Medulla oblongata (tissue), 1 donor: ENCODE results near the gene MACROD2.

Experiments
- DNase-seq: peaks from one replicate; pipeline ENCODE4 v3.0.0-alpha.2; 2015; ENCODE audit errors: extremely low spot score

The MACROD2 gene

DNA sequence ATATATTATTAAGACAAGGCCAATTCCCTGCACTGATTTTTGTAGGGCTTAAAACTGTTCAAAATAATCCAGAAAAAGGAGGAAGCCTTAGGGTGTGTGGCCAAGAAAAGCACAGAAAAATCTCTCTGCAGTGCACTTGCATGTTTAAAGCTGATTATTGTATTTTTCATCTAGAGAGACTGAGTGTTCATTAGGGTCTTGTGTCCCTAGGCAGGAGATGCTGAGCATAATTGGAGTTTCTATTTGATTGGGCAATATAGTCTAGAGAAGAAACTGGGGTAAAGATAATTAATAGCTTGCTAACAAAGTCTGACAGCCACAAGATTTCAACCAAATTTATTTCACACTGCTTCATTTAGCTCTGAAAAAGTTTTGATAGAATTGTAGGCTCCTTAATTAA, 339.7 kb downstream of the MACROD2 start:
- DNase-seq, result peak; percentile 43

DNA sequence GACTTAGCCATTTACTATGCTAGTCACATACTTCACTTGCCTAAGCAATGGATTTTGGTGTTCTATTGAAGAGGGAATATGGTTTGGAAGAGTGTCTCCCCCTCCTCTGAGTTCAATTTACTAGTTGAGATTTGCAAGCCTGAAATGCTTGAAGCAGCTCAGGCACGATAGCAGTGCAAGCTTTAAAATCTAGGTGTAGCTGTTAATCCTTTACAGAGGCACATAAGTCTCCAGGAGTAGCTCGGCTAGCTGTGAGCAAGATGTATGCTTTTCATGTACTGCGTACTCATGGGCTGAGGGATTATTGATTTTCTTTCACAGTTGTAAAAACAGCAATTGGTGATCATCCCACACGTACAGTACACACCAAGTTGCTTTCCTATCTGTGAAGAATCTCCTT, 341.4 kb downstream of the MACROD2 start:
- DNase-seq, result peak; percentile 63

DNA sequence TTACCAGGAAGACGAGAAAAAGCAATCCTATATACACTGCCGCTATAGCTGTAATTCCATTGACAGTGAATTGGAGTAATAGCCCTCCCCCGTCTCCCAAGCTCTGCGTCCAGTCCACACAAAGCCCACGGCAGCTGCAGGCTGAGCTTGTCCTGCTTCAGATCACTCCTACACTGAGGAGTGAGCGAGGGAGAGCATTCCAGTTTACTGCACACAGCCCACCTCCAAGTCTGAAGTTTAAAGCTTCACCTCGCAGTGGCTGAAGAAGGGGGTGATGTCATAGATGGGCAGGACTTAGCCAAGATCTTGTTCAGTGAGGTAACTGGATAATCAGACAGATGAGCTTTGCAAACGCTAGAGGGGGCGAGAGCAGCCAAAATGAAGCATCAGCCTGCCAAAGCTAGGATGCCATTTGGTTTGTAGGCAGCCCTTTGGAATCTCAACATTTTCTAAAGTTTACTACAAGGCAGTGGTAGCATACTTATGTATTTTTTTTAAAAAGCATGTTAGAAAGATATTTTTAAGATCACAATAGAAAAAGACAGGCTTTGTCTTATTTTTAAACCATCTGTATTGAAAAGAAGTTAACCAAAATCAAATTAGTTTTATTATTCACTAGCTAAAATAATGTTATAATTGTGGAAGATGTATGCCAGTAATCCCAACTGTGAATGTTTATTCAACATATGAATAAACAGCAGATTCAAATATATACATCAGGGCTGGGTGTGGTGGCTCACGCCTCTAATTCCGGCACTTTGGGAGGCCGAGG, 342.3 kb downstream of the MACROD2 start, which contains the start of gene FLRT3:
Gene FLRT3, minus strand, starts transcription at position 213 of the 772 bp plus-strand sequence. CDS start 10,106 bp downstream, outside the sequence.
- peak; percentile 96 for DNase-seq

DNA sequence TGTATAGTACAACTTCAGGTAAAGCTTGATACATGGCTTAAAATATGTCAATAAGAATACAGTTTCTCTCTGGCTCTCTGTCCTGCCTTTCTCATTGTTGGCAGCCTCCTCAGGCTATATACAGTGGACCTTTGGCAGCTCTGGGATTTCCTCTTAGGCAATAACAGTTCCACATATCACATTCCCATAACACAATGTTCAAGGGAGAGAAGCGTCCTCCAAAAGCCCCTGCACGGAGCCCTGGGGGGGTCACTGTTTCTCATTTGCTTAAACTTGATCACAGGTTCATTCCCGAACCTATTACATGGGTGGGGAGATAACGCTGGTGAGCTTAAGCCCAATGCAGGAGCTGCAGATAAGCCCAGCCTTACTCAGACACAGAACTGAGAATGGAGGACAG, 346.5 kb downstream of the MACROD2 start:
- DNase-seq, result no peak

DNA sequence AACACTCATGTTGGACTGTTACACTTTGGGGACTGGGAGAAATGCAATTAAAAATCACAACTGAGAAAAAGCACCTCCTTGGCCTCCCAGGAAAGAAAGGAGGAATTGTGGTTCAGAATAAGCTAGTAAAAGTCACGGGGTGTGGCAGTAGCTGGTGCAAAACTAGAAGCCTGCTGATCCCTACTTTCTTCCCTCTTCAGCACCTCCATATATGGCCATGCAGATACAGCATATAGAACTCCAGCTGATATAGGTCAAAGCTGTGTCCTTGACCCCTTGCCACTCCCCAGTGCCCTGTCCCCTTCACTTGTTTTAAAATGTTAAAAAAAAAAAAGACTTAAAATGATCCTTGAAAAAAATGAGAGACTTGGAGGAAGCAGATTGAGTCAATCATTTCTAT, 347.6 kb downstream of the MACROD2 start:
- DNase-seq, result no peak

DNA sequence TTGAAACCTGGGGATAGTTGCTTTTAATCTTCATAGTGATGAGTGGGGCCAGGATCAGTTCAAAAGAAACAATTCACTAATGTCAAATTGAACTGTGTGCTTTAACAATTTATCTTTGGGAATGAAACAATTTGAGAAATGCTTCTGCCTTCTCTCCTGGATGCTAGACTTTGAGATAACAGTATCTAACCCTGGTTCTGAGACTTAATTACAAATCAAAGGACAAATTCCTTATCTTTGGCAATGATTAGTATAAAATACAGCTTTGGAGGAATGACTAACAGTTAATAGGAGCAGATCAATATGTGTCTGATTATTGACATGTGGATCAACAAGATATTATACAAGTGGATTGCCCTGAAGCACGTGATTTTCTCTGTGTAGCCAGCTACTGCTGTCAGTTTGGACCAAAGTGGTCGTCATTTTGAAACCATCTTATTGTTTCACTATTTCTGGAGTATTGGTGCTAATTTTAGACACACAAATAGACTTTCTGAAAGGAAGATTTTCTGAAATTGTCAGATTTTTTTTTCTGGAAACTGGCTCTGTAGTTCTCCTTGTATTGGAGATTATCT, 348.3 kb downstream of the MACROD2 start:
- no peak for DNase-seq

DNA sequence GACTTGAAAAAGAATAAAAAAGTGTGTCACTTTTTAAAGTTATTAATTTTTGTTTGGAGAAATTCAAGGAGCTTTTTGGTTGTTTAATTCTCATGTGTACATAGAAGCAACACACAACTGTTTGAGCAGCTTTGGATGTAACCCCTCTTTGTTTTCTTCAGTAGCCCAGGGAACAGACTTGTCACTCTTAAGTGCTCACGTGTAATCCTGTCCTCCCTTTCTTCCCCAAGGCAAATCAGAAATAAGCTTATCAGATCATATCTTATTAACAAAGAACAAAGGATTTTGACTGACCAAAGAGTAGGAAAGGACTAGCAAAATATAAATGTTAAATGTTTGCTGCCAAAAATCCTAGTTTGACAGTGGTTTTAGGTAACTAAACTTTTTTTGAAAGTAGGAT, 349.4 kb downstream of the MACROD2 start:
- no peak for DNase-seq

DNA sequence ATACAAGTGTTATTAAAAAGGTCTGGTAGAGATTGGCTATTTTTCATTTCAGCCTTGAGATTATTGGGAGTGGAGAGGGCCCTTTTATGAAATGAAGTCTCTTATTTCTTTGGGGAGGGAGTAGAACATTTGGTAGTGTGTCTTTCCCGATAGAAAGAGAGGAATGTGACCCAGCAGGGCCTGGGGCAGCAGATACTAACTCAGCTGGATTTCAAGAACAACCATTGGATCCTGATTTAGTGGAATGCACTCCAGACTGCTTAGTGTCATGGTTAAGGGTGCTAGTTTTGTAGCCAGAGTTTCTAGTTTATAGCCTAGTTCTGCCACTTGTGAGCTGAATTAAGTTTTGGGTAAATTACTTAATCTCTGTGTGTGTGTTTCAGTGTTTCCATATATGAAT, 360.5 kb downstream of the MACROD2 start:
- no peak for DNase-seq

DNA sequence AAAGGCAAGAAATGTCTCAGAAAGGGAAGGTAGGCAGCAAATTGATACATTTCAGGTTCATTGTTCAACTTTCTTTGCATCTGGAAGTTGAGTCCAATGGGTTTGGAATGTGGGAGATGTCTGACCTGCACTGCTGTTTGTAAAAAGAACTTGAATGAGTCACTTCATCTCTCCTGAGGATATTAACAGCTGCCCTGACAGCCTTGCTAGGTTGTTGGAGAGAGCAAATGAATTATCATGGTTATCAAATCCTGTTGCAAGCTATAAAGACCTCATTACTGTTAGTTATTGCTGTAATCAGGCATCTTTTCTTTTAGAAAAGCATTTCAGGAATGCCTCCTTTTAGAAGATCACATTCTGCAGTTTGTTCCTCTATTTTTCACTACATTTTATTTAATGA, 365.1 kb downstream of the MACROD2 start:
- DNase-seq, result no peak

DNA sequence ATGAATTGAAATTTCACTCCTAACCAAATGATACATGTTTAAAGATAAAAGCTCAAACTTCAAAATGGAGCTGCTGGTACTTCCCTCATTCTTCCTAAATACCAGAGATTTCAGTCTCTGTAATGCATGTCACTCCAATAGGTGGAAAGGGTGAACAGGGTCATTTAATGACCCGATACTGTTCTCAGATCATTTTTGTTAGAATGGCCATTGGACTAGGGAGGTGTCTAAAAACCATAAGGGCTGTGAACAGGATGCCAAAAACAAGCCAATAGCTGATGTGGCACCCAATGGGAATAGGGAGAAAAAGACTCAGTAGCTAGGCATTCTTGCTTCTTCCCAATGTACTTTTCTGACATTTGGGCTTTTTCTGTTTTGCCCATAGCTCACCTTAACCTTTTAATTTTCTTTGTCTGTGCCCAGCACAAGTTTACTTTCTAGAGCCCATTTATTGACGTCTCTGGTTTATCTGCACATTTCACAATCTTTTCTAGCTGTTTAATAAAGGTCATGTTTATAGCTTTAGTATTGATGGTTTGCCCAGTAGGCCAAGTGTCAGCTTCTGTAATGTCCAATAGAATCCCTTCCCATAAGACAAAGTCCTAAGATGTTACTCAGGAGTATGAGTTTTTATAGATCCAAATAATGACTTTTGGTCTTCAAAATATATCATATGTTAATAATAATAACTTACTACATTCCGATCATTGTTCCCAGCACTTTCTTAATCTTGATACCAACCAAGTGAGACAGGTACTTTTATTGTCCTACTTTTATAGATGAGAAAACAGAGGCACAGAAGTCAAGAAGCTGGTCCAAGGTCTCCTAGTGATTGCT, 366.4 kb downstream of the MACROD2 start:
- no peak for DNase-seq

DNA sequence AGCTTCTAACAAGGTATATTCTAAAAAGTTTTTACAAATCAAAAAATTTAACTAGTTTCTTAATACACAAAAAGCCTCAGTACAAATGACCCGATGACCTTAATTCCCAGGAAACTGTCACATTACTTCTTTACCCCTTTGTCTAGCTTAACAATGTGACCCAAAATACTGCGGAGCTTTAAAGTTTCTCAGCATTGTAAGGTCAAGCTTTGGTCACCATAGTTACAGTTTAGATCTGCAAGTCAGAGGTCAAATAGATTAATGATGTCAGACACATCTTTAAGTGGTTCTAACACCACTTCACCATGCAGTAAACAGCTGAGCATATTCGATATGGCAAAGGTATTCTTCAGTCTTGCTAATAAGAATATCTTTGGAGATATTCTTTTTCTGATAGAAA, 378.9 kb downstream of the MACROD2 start:
- no peak for DNase-seq

DNA sequence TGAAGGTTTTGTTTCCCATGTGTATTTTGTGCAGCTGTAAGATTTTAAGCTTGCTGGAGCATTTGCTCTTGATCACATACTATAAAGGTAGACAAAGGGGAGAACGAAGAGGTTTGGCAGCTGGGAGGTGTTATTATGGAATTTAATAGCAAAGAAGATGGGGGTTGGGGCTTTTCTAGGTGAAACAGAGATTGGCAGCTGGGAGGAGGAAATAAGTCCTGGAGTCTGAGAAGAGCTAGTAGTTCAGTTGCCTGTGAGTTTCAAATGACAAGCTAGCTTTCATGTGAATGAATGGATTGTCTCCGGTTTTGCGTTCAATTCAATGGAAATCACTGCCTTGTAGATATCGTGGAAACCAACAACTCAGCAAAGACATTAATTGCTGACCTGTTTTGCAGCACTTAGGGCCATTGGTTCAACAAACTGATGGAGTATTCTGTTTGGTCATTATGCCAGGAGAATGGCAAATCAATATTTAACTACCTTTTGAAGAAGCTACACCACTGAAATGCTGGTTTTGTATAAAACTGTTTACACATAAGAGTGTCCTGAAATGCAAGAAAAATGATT, 380.2 kb downstream of the MACROD2 start:
- peak; percentile 22 for DNase-seq

DNA sequence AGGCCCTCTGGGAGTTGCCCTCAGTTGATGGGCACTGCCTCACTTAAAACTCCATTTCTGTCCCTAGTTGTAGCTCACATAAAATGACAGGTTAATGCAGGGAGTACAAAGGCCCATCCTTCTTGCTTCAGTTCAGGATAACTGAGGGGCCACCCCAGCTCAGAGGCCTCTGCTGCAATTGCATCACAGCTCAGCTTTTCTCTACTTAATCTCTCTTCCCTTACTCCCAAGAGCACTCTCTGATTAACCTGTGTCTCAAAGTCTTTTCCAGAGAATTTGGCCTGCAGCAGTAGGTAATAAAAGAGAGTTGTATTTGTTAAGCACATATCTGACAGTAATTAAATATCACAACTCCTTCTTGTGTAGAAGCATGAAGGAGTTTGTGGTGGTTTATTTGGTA, 383.0 kb downstream of the MACROD2 start:
- DNase-seq, result no peak

DNA sequence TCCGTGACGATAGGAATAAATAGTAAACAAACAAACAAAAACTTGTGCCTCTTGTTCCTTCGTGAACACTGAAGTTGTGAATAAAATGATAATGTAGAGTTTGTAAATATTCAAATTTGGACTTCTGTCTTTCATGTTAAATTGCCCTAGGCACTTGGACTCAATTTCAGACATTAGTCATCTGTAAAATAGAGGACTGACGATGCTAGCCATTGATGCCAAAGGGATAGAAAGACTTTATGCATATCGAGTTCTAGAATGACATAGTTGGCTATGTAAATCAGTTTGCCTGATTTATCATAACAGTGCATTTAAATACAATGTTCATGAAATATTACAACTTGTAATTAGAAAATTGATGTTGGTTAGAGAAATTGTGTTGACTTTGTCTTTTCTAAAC, 388.0 kb downstream of the MACROD2 start:
- DNase-seq, result no peak

DNA sequence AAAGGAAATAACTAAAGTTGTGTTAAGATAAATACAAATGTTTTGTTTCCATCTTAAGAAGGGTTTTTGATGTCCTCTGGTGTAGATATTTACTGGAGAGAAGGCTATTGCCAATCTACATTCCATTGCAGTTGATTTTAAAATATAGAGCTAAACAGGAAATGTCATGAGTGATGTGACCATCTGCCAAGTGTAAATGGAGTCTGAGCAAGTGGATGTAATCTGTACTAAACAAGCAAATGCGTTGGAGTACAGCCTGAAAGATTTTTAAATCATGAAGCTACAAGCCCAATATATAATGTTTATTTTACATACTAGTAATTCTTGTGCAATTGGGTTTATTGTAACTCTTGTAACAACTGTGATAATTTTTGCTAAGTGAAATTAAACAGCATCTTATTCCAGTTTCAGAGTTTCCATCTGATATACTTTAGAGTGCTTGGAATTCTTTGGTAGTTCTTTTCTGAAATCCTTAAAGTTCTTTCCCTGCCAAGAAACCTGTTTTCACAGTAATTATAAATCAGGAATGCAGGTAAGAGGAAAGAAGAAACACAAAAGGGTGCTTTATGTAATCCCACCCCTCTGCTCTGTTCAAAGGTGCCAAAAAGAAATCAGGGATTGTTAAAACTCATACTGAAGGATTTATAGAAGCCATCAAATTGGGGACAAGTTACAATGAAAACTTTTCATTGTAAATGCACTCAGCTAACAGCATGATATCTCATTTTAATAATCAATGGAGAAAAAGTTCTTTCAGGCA, 389.3 kb downstream of the MACROD2 start:
- DNase-seq, result no peak

DNA sequence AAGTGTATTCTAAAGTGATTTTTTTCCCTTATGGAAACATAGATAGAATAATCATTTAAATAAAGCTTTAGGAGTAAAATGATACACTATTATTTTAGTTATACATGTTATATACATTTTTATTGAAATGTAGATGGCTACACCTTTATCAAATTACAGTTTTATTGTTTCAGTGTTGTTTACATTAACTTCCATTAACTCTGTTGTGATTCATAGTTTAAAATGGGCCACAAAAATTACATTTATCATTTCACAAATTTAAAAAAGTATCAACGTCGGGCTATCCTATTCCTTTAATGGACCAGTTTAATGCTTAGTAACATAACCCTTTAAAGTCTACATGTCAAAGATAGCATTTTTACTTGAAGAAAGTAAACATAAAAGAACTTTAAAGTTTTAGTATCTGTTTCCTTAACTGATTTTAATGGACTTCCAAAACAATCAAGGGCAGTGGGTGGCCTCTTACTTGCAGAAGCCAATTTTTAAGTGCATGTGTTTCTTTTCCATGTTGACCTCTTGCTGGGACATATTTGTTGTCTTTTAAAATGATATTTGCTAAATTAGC, 389.9 kb downstream of the MACROD2 start:
- no peak for DNase-seq

DNA sequence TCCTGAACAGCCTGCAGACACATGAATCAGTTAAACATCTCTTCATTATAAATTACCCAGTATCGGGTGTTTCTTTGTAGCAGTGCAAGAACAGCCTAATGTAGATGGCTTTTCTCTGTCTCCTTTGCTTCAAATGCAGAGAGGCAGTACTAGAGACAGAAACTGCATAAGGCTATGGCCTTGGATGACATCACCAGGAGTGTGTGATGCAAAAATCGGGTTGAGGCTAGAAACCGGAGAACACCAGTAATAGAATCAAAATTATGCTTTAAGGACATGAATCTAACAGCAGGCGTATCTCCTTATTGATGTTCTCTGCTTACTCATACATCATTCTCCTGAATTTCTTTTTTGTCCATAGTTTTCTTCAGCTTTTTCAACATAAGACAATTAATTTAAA, 391.4 kb downstream of the MACROD2 start:
- DNase-seq, result no peak

DNA sequence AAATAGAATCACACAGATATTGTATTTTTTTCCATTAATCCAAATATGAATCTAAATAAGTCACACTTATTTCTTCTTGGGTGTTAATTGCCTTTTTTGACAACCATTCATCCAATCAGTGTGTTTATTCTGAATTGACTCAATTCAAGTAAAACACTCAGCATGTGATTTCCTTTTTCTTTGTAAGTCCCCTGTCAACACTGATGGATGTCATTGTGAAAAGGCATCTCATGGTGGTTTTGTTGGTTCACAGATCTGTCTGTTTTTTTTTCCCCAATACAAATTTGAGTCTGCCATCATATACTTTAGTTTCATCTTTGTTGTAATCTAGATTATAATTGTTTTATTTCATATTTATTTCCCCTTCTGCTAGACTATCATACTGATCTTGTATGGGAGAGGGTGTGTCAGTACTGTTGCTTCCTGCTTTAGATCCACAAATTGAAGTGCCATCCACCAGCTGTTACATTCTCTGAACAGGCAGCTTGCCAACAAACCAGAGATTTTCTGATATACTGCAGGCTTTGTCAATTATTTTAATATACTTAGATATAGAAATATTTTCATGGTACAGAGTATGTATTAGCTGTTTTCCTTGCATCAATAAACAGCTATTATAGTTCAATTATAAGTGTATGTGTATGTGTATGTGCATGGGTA, 406.3 kb downstream of the MACROD2 start:
- DNase-seq, result no peak

DNA sequence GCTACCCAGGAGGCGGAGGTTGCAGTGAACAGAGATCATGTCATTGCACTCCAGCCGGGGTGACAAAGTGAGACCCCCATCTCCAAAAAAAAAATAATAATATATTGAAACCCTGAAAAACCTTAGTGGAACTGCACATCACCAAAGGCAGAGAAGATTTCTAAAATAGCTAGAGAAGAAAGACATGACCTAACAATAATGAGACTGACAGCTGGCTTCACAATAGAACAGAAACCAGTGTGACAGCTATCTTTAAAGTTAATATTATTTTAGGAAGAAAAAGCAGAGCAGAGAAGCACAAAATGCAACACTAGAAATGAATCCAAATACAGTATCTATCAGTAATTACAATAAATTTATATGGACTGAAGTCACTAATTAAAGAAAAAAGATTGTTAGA, 409.2 kb downstream of the MACROD2 start:
- DNase-seq, result no peak

DNA sequence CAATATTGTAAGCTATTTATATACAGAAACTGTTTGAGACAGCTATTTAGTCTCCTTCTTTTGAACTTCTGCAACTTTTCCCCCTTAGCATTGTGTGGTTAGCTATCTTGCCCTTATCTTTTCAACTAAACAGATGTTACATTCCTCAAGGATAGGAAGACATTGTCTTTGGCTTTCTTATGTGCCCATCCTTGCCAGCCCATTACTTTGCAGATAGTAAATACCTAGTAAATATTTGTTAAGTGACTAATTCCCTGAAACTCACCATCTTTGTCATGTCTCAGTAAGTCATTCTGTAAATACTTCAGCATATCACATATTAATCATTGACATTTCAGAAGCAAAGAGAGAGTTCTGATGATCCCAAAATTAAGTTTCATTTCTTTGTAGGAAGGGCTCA, 411.2 kb downstream of the MACROD2 start:
- DNase-seq, result no peak

DNA sequence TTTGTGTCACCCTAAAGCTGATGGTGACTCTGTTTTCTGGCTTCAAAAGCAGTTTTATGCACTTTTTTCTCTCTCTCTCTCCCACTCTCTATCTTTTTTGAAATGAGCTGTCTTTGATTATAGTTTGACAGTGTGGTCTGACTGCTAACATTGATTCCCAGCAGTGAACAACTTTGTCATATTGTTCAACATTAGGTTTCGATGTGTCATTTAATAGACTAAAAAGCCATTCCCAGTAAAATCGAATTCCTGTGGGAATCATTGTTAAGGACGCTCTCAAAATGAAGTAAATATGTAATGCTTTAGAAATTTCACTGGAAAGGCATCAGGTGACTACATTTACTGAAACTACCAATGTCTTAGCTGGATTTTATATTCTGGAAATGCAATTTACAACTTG, 412.0 kb downstream of the MACROD2 start:
- no peak for DNase-seq
